ENCODE results near the gene ACTN4.

DNA sequence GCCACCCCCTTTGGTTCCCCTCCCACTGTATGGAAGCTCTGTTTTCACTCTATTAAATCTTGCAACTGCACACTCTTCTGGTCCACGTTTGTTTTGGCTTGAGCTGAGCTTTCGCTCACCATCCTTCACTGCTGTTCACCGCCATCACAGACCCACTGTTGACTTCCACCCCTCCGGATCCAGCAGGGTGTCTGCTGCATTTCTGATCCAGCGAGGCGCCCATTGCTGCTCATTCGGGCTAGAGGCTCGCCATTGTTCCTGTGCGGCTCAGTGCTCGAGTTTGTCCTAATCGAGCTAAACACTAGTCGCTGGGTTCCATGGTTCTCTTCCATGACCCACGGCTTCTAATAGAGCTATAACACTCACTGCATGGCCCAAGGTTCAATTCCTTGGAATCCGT lies 42.7 kb downstream of the ACTN4 start:
- TF ChIP-seq, protein P1, sequence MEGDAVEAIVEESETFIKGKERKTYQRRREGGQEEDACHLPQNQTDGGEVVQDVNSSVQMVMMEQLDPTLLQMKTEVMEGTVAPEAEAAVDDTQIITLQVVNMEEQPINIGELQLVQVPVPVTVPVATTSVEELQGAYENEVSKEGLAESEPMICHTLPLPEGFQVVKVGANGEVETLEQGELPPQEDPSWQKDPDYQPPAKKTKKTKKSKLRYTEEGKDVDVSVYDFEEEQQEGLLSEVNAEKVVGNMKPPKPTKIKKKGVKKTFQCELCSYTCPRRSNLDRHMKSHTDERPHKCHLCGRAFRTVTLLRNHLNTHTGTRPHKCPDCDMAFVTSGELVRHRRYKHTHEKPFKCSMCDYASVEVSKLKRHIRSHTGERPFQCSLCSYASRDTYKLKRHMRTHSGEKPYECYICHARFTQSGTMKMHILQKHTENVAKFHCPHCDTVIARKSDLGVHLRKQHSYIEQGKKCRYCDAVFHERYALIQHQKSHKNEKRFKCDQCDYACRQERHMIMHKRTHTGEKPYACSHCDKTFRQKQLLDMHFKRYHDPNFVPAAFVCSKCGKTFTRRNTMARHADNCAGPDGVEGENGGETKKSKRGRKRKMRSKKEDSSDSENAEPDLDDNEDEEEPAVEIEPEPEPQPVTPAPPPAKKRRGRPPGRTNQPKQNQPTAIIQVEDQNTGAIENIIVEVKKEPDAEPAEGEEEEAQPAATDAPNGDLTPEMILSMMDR (IDR thresholded peaks at IDR 0.05) = no peak
- no peak for TF ChIP-seq POLR2A (IDR thresholded peaks at IDR 0.05)

Measured in ovary (tissue), 3 donors.